Inflammatory macrophage treated with lipopolysaccharide for 4 hours (primary cell): ENCODE measurements around the gene LHFPL6.
A peak's percentile ranks its signal among the peaks of the same experiment; 100 is the strongest.

Experiments used
- DNase-seq: peaks from one replicate; pipeline ENCODE4 v3.0.0-alpha.2; 2020

The LHFPL6 gene

GRCh38 chr13:39506559-39507390 is 96.2 kb downstream of the LHFPL6 start:
- DNase-seq = no peak

GRCh38 chr13:39505151-39505550 is 97.8 kb downstream of the LHFPL6 start:
- DNase-seq = no peak

GRCh38 chr13:39503048-39503447 is 99.9 kb downstream of the LHFPL6 start:
- no peak for DNase-seq

- no peak for DNase-seq
These were observed 101.2 kb downstream of the LHFPL6 start for GRCh38 chr13:39501702-39502324.

GRCh38 chr13:39499604-39500003 is 103.4 kb downstream of the LHFPL6 start:
- no peak for DNase-seq

GRCh38 chr13:39498471-39499114 is 104.4 kb downstream of the LHFPL6 start:
- no peak for DNase-seq

- DNase-seq = no peak
These were observed 106.5 kb downstream of the LHFPL6 start for GRCh38 chr13:39496506-39496905.

GRCh38 chr13:39494633-39495032 is 108.4 kb downstream of the LHFPL6 start:
- DNase-seq = no peak

- DNase-seq = no peak
These were observed 109.0 kb downstream of the LHFPL6 start for GRCh38 chr13:39494006-39494405.

- no peak for DNase-seq
These were observed 112.9 kb downstream of the LHFPL6 start for GRCh38 chr13:39490136-39490535.

- no peak for DNase-seq
These were observed 116.2 kb downstream of the LHFPL6 start for GRCh38 chr13:39486758-39487157.

GRCh38 chr13:39485314-39485700 is 117.7 kb downstream of the LHFPL6 start:
- no peak for DNase-seq

GRCh38 chr13:39484506-39485313 is 118.3 kb downstream of the LHFPL6 start:
- no peak for DNase-seq

- DNase-seq = peak; percentile 1
These were observed 119.7 kb downstream of the LHFPL6 start for GRCh38 chr13:39483326-39483725.

- DNase-seq = no peak
These were observed 121.5 kb downstream of the LHFPL6 start for GRCh38 chr13:39481491-39481890.

- DNase-seq = no peak
These were observed 128.4 kb downstream of the LHFPL6 start for GRCh38 chr13:39474600-39474999.

GRCh38 chr13:39469676-39470075 is 133.3 kb downstream of the LHFPL6 start:
- DNase-seq = no peak

- no peak for DNase-seq
These were observed 134.7 kb downstream of the LHFPL6 start for GRCh38 chr13:39468306-39468705.

- DNase-seq = no peak
These were observed 139.4 kb downstream of the LHFPL6 start for GRCh38 chr13:39463611-39464010.

- no peak for DNase-seq
These were observed 140.1 kb downstream of the LHFPL6 start for GRCh38 chr13:39462906-39463305.

GRCh38 chr13:39462428-39462827 is 140.6 kb downstream of the LHFPL6 start:
- no peak for DNase-seq

- no peak for DNase-seq
These were observed 141.2 kb downstream of the LHFPL6 start for GRCh38 chr13:39461685-39462266.

- no peak for DNase-seq
These were observed 145.7 kb downstream of the LHFPL6 start for GRCh38 chr13:39457274-39457673.
